ENCODE data around the gene CACUL1.

DNA sequence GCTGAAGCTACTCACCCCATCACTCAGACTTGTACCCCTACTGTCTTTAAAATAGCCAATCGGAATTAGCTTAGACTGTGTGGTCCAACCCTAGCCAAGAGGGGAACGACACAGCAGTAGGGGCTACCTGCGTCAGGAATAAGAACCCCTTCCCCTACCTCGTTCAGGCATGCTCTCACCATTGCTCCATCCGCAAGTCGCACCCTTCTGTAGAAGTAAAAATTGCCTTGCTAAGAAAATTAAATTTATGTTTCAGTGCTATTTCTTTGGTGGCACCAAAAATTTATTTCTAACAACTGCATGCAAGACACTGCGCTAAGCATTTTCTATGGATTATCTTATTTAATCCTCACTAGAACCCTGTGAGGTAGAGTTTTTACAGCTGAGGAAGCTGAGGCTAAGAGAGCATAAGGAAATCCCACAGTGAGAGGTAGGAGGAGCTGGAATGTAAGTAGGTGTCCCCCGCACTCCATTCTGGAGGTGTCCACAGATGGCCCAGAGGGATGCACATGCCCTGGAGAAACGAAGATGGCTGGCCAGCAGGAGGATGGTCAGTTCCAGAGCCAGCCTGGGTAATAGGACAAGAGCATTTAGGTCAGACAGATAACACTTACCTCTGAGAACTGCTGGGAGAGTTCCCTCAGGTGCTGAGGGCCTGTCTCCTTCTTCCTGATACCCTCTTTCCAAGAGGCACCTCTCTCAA is 15.3 kb upstream of the CACUL1 start:
- no peak for TF ChIP-seq RFXANK (CRISPR knock-in tag; IDR thresholded peaks at IDR 0.05)
- TF ChIP-seq, protein P1, sequence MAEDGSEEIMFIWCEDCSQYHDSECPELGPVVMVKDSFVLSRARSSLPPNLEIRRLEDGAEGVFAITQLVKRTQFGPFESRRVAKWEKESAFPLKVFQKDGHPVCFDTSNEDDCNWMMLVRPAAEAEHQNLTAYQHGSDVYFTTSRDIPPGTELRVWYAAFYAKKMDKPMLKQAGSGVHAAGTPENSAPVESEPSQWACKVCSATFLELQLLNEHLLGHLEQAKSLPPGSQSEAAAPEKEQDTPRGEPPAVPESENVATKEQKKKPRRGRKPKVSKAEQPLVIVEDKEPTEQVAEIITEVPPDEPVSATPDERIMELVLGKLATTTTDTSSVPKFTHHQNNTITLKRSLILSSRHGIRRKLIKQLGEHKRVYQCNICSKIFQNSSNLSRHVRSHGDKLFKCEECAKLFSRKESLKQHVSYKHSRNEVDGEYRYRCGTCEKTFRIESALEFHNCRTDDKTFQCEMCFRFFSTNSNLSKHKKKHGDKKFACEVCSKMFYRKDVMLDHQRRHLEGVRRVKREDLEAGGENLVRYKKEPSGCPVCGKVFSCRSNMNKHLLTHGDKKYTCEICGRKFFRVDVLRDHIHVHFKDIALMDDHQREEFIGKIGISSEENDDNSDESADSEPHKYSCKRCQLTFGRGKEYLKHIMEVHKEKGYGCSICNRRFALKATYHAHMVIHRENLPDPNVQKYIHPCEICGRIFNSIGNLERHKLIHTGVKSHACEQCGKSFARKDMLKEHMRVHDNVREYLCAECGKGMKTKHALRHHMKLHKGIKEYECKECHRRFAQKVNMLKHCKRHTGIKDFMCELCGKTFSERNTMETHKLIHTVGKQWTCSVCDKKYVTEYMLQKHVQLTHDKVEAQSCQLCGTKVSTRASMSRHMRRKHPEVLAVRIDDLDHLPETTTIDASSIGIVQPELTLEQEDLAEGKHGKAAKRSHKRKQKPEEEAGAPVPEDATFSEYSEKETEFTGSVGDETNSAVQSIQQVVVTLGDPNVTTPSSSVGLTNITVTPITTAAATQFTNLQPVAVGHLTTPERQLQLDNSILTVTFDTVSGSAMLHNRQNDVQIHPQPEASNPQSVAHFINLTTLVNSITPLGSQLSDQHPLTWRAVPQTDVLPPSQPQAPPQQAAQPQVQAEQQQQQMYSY (CRISPR knock-in tag; IDR thresholded peaks at IDR 0.05) = no peak
- no peak for TF ChIP-seq CCDC6 (CRISPR knock-in tag; IDR thresholded peaks at IDR 0.05)
- TF ChIP-seq, protein P2, sequence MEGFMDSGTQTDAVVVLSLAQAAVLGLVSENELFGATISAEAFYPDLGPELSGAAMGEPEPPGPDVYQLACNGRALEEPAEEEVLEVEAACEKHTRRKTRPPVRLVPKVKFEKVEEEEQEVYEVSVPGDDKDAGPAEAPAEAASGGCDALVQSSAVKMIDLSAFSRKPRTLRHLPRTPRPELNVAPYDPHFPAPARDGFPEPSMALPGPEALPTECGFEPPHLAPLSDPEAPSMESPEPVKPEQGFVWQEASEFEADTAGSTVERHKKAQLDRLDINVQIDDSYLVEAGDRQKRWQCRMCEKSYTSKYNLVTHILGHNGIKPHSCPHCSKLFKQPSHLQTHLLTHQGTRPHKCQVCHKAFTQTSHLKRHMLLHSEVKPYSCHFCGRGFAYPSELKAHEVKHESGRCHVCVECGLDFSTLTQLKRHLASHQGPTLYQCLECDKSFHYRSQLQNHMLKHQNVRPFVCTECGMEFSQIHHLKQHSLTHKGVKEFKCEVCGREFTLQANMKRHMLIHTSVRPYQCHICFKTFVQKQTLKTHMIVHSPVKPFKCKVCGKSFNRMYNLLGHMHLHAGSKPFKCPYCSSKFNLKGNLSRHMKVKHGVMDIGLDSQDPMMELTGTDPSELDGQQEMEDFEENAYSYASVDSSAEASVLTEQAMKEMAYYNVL (CRISPR knock-in tag; IDR thresholded peaks at IDR 0.05; ENCODE audit: borderline replicate concordance) = no peak
- no peak for TF ChIP-seq U2AF1 (optimal IDR thresholded peaks at IDR 0.05; ENCODE audit: low read depth, low read length)
- no peak for TF ChIP-seq ZNF354B (CRISPR knock-in tag; IDR thresholded peaks at IDR 0.05)
- no peak for TF ChIP-seq SP2 (CRISPR knock-in tag; IDR thresholded peaks at IDR 0.05)
- TF ChIP-seq, protein P3, sequence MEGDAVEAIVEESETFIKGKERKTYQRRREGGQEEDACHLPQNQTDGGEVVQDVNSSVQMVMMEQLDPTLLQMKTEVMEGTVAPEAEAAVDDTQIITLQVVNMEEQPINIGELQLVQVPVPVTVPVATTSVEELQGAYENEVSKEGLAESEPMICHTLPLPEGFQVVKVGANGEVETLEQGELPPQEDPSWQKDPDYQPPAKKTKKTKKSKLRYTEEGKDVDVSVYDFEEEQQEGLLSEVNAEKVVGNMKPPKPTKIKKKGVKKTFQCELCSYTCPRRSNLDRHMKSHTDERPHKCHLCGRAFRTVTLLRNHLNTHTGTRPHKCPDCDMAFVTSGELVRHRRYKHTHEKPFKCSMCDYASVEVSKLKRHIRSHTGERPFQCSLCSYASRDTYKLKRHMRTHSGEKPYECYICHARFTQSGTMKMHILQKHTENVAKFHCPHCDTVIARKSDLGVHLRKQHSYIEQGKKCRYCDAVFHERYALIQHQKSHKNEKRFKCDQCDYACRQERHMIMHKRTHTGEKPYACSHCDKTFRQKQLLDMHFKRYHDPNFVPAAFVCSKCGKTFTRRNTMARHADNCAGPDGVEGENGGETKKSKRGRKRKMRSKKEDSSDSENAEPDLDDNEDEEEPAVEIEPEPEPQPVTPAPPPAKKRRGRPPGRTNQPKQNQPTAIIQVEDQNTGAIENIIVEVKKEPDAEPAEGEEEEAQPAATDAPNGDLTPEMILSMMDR (CRISPR knock-in tag; IDR thresholded peaks at IDR 0.05) = no peak

All from HepG2 (cell line).